Activated CD4-positive, alpha-beta T cell treated with anti-CD3 and anti-CD28 coated beads, Interleukin-2, amount 10 ng/mL, durations not matched to agents 24 days and 14 days (primary cell): ENCODE measurements around the gene ATP6V0E1. TPM values are rescaled to one million over a fixed set of nuclear protein-coding genes. Genes with fewer than 3 reads are reported as not detected.
A peak's percentile ranks its signal among the peaks of the same experiment; 100 is the strongest.

Experiments used
- DNase-seq: peaks from one replicate; pipeline ENCODE4 v3.0.0; 2022
- H3K27ac Mint-ChIP-seq: one replicate; pipeline ENCODE4 v1.8.0; 2022; ENCODE audit warnings: mild to moderate bottlenecking, mixed read lengths
- H3K27me3 Mint-ChIP-seq: one replicate; pipeline ENCODE4 v1.8.0; 2022; ENCODE audit warnings: mixed read lengths
- H3K36me3 Mint-ChIP-seq: one replicate; pipeline ENCODE4 v1.8.0; 2022; ENCODE audit warnings: low read depth, mild to moderate bottlenecking, mixed read lengths
- H3K4me1 Mint-ChIP-seq: one replicate; pipeline ENCODE4 v1.8.0; 2021; ENCODE audit warnings: mixed read lengths
- H3K4me3 Mint-ChIP-seq: one replicate; pipeline ENCODE4 v1.8.0; 2022; ENCODE audit warnings: mild to moderate bottlenecking, moderate library complexity, mixed read lengths
- H3K9me3 Mint-ChIP-seq: one replicate; pipeline ENCODE4 v1.8.0; 2021; ENCODE audit warnings: mixed read lengths
- intact Hi-C: fragments of 100-400 bp; cut with micrococcal nuclease; formaldehyde crosslinking; loops from one replicate; pipeline ENCODE4 v1.15.1; 2023
- total RNA-seq: library from RNA; stranded (reverse); gene quantifications from 2 replicates; pipeline ENCODE4 v1.2.3, GENCODE V29; 2022

ATP6V0E1 gene
- total RNA-seq, 1 donor from 2014 or later: 147 TPM

DNA sequence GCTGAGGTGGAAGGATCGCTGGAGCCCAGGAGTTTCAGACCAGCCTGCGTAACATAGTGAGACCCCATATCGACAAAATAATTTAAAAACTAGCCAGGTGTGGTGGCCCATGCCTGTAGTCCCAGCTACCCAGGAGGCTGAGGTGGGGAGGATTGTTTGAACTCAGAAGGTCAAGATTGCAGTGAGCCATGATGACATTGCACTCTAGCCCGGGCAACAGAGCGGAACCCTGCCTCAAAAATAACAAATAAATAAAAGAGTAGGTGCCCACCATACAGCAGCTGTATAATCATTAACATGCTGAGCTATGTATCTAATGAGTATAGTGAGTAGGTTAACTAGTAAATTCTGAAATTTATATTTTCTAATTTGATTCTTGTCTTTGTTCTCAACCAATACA lies 11.0 kb upstream of the ATP6V0E1 start:
- Mint-ChIP-seq H3K27ac (no peak overlapping the region), H3K36me3 (peaks cover 9% of the 10 kb centered on the region), H3K4me3 (no peak overlapping the region), H3K27me3 (peaks cover 4% of the 10 kb centered on the region), H3K4me1 (no peaks in the 10 kb centered on the region), H3K9me3 (no peaks in the 10 kb centered on the region)
- no peak for DNase-seq
- intact Hi-C loops: no loop called here

GRCh38 chr5:172973127-172973916 lies 10.2 kb upstream of the ATP6V0E1 start:
- Mint-ChIP-seq H3K4me3 (no peak overlapping the region), H3K4me1 (no peaks in the 10 kb centered on the region)

GRCh38 chr5:172973931-172974330 lies 9.6 kb upstream of the ATP6V0E1 start:
- Mint-ChIP-seq H3K4me1 (peaks cover 2% of the 10 kb centered on the region), H3K4me3 (no peak overlapping the region), H3K9me3 (no peaks in the 10 kb centered on the region), H3K27ac (no peak overlapping the region), H3K27me3 (peaks cover 6% of the 10 kb centered on the region), H3K36me3 (peaks cover 3% of the 10 kb centered on the region)
- no peak for DNase-seq
- intact Hi-C loops: no loop called here

More at GRCh38 chr5:172973127-172973916, 10.2 kb upstream of the ATP6V0E1 start:
- H3K27ac Mint-ChIP-seq: no peak overlapping the region
- no peak for DNase-seq
- H3K27me3 Mint-ChIP-seq: peaks cover 6% of the 10 kb centered on the region
- H3K9me3 Mint-ChIP-seq: no peaks in the 10 kb centered on the region
- intact Hi-C loops: no loop called here
- peaks cover 6% of the 10 kb centered on the region for H3K36me3 Mint-ChIP-seq

DNA sequence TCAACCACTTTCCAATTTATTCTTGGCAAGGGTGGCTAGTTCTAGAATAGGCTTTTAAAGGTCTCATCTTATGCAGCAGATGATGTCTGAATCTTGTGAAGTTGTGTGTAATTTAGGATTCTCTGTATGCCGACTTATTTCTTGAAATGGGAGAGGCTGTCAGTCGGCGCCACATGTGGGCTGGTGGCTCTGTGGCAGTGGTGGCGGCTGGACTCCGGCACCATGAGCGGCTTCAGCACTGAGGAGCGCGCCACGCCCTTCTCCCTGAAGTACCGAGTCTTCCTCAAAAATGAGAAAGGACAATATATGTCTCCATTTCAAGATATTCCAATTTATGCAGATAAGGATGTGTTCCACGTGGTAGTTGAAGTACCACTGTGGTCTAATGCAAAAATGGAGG lies 8.3 kb upstream of the ATP6V0E1 start:
- intact Hi-C loops: no loop called here
- peaks cover 6% of the 10 kb centered on the region for H3K27me3 Mint-ChIP-seq
- no peaks in the 10 kb centered on the region for H3K36me3 Mint-ChIP-seq
- no peak for DNase-seq
- H3K9me3 Mint-ChIP-seq: no peaks in the 10 kb centered on the region
- H3K27ac Mint-ChIP-seq: no peak overlapping the region
- peaks cover 2% of the 10 kb centered on the region for H3K4me1 Mint-ChIP-seq
- no peak overlapping the region for H3K4me3 Mint-ChIP-seq

DNA sequence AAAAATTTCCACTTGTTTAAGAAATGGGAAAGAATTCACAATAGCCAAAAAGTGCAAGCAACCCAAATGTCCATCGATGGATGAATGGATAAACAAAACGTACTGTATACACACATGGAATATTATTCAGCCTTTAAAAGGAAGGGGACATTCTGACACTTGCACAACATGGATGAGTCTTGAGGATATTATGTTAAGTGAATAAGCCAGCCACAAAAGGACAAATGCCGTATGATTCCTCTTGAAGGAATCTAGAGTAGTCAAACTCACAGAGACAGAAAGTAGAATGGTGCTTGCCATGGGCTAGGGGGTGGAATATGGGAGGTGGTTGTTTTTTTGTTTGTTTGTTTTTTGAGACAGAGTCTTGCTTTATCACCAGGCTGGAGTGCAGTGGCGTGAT lies 3.8 kb upstream of the ATP6V0E1 start:
- H3K9me3 Mint-ChIP-seq: no peaks in the 10 kb centered on the region
- peaks cover 6% of the 10 kb centered on the region for H3K27me3 Mint-ChIP-seq
- no peak overlapping the region for H3K4me3 Mint-ChIP-seq
- intact Hi-C loops: loop anchor here (2.0 kb wide), 1 partner anchor 303 kb away; no protein-coding TSS in a partner anchor
- DNase-seq: no peak
- H3K27ac Mint-ChIP-seq: no peak overlapping the region
- peaks cover 2% of the 10 kb centered on the region for H3K36me3 Mint-ChIP-seq
- H3K4me1 Mint-ChIP-seq: peaks cover 7% of the 10 kb centered on the region

DNA sequence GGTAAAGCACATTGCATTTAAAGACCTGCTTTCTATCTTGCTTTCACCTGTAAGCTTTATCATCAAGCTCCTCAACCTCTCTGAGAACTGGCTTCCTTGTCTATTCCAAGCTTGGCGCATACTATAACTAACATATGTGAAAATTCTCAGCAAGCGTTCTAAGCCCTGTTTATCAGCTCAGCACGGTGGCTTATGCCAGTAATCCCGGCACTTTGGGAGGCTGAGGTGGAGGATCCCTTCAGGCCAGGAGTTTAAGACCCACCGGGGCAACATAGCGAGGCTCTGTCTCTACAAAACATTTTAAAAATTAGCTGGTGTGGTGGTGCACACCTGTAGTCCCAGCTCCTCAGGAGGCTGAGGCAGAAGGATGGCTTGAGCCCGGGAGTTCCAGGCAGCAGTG lies 1.6 kb upstream of the ATP6V0E1 start:
- Mint-ChIP-seq H3K27ac (no peak overlapping the region), H3K9me3 (no peaks in the 10 kb centered on the region), H3K27me3 (peaks cover 2% of the 10 kb centered on the region), H3K4me1 (peaks cover 18% of the 10 kb centered on the region), H3K4me3 (no peak overlapping the region), H3K36me3 (peaks cover 14% of the 10 kb centered on the region)
- DNase-seq: no peak
- intact Hi-C loops: no loop called here

- intact Hi-C loops: loop anchor here (1.0 kb wide), 3 partner anchors 73 to 348 kb away; partner anchors contain the start of gene BNIP1
- Mint-ChIP-seq H3K9me3 (no peaks in the 10 kb centered on the region), H3K27me3 (no peaks in the 10 kb centered on the region), H3K27ac (peak overlapping the region; percentile 99), H3K4me1 (peaks cover 20% of the 10 kb centered on the region), H3K4me3 (peak overlapping the region; percentile 98), H3K36me3 (peaks cover 28% of the 10 kb centered on the region)
- peak; percentile 90 for DNase-seq
These were observed 828 bp downstream of the ATP6V0E1 start for GRCh38 chr5:172984244-172984953.

GRCh38 chr5:172985596-172985995 lies 2.0 kb downstream of the ATP6V0E1 start:
- intact Hi-C loops: no loop called here
- Mint-ChIP-seq H3K27ac (peak overlapping the region; percentile 23), H3K4me3 (peak overlapping the region; percentile 76), H3K36me3 (peaks cover 28% of the 10 kb centered on the region), H3K9me3 (no peaks in the 10 kb centered on the region), H3K27me3 (no peaks in the 10 kb centered on the region), H3K4me1 (peaks cover 20% of the 10 kb centered on the region)
- no peak for DNase-seq

DNA sequence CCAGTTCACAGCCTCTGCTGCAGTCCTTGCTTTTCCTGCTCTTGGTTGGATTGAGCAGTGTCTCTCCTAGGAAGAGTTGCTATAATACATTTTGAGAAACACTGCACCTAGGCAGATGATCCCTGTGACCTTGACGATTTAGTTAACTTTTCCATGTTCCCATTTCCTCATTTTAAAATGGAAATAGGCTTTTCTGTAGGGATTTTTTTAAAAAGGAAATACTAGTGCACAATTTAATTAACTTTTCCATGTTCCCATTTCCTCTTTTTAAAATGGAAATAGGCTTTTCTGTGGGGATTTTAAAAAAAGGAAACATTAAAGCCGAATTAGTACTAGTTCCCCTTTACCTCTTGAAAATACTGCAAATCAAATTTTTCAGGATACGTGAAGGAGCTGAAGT lies 4.7 kb downstream of the ATP6V0E1 start:
- H3K4me1 Mint-ChIP-seq: peaks cover 33% of the 10 kb centered on the region

DNA sequence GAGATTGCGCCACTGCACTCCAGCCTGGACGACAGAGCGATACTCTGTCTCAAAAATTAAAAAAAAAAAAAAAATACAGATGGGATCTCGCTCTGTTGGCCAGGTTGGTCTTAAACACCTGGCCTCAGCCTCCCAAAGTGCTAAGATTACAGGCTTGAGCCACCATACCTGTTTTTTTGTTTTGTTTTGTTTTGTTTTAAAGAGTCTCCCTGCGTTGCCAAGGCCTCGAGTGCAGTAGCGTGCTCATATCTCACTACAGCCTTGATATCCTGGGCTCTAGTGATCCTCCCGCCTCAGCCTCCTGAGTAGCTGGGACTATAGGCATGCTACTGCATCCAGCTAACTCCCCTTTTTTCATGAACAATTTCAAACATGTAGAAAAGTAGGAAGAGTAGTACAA lies 7.2 kb downstream of the ATP6V0E1 start:
- Mint-ChIP-seq H3K4me1 (peaks cover 29% of the 10 kb centered on the region), H3K27ac (no peak overlapping the region)
- DNase-seq: no peak

More for the DNA sequence above, 4.7 kb downstream of the ATP6V0E1 start:
- H3K27me3 Mint-ChIP-seq: no peaks in the 10 kb centered on the region
- DNase-seq: no peak
- H3K36me3 Mint-ChIP-seq: peaks cover 43% of the 10 kb centered on the region
- H3K27ac Mint-ChIP-seq: no peak overlapping the region
- intact Hi-C loops: no loop called here
- no peaks in the 10 kb centered on the region for H3K9me3 Mint-ChIP-seq
- no peak overlapping the region for H3K4me3 Mint-ChIP-seq

DNA sequence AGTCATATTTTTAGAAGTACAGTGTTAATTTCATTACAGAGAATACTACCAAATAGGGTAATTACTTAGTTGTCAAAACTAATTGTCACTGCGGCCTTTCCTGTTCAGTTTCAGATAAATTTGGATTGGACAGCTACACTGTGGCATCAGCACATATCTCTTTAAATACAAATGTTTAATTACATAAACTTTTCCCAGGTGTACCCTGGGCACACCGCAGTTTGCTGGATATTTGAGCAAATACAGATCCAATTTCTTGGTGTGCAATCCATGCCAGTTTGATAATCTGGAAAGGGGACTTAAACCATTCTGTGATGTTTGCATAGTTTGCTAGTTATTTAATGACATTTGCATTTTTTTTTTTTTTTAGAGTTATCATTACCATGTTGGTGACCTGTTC lies 10.8 kb downstream of the ATP6V0E1 start:
- no peak for DNase-seq
- Mint-ChIP-seq H3K9me3 (no peaks in the 10 kb centered on the region), H3K27me3 (no peaks in the 10 kb centered on the region), H3K4me3 (no peak overlapping the region), H3K4me1 (peaks cover 22% of the 10 kb centered on the region), H3K27ac (no peak overlapping the region), H3K36me3 (peaks cover 42% of the 10 kb centered on the region)
- intact Hi-C loops: no loop called here

More for the DNA sequence above, 7.2 kb downstream of the ATP6V0E1 start:
- Mint-ChIP-seq H3K36me3 (peaks cover 50% of the 10 kb centered on the region), H3K27me3 (no peaks in the 10 kb centered on the region), H3K9me3 (no peaks in the 10 kb centered on the region), H3K4me3 (no peak overlapping the region)
- intact Hi-C loops: no loop called here

DNA sequence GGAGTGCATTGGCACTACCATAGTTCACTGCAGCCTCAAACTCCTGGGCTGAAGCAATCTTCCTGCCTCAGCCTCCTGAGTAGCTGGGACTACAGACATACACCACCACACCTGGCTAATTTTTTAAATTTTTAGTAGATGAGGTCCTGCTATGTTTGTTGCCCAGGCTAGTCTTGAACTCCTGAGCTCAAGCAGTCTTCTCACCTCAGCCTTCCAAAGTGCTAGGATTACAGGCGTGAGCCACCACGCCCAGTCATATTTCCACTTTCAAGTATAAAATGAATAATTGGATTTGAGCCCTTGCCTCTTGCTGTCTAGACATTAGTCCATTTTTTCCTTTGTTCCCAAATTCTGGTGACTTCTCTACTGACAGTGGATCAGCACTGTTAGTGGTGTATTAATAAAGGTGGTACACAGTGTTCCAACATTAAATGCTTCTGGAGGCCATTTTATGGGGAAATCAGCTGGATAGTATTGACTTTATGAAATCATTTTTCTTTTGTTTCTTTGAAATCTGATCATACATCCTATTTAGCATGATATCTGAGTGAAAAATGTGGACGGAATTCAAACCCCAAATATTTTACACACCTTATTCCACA lies 15.9 kb downstream of the ATP6V0E1 start:
- H3K9me3 Mint-ChIP-seq: no peaks in the 10 kb centered on the region
- no peak overlapping the region for H3K27ac Mint-ChIP-seq
- H3K27me3 Mint-ChIP-seq: no peaks in the 10 kb centered on the region
- DNase-seq: no peak
- H3K36me3 Mint-ChIP-seq: peaks cover 29% of the 10 kb centered on the region
- H3K4me3 Mint-ChIP-seq: no peak overlapping the region
- H3K4me1 Mint-ChIP-seq: peaks cover 37% of the 10 kb centered on the region
- intact Hi-C loops: loop anchor here (5.0 kb wide), 1 partner anchor 38 kb away; no protein-coding TSS in a partner anchor

DNA sequence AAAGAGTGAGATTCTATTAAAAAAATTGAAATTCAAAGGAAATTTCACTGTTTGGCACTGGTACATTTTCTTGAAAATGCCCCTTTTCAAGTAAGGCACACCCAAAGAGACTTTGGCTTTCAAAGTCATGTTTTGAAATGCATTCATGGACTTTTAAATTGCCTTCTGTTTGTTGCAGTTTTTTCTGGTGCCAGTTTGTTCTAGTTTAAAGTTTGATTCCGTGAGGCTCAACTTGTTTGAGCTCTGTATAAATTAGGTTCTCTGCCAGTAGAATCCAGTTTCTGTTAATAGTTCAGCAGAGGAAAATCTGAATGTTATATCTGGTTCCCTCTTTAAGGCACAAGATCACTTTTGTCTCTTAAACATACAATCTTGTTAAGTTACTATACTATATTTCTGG lies 16.4 kb downstream of the ATP6V0E1 start:
- Mint-ChIP-seq H3K4me1 (peaks cover 37% of the 10 kb centered on the region), H3K4me3 (no peak overlapping the region), H3K27ac (no peak overlapping the region), H3K36me3 (peaks cover 29% of the 10 kb centered on the region), H3K9me3 (no peaks in the 10 kb centered on the region), H3K27me3 (no peaks in the 10 kb centered on the region)
- intact Hi-C loops: loop anchor here (5.0 kb wide), 1 partner anchor 37 kb away; no protein-coding TSS in a partner anchor
- no peak for DNase-seq
